A673 (cell line): Measurements from ENCODE around the gene RUSF1. TPM values are rescaled to one million over a fixed set of nuclear protein-coding genes. Genes with fewer than 3 reads are reported as not detected.

Experiments used
- BruUV-seq: library from RNA; stranded (reverse); fragments of 400-500 nt; replicated peaks from 2 replicates; lab custom pipeline; 2021; lab: Mats Ljungman, UMichigan
- CTCF ChIA-PET: fragments of 300-600 bp; sonication (Branson Sonifier 250); formaldehyde crosslinking; loops from one replicate; lab custom pipeline; 2022; ENCODE audit warnings: antibody characterized with exemption; lab: Charles Lee
- POLR2A ChIA-PET: fragments of 300-600 bp; sonication (Branson Sonifier 250); formaldehyde crosslinking; loops from one replicate; lab custom pipeline; 2022; ENCODE audit warnings: antibody characterized with exemption; ENCODE audit not compliant: low non-redundant PET; lab: Charles Lee
- DNase-seq: peaks from one replicate; pipeline ENCODE4 v3.0.0-alpha.2; 2015; ENCODE audit warnings: low spot score
- H3K27ac ChIP-seq: fragments of 200-600 bp; sonication (generic); 2 replicates; pipeline ENCODE4 v1.5.1; 2016; ENCODE audit warnings: mixed run types, low read depth, mild to moderate bottlenecking, mixed read lengths, antibody characterized with exemption, low read length; ENCODE audit not compliant: poor library complexity, severe bottlenecking
- H3K27me3 ChIP-seq: fragments of 200-600 bp; sonication (generic); replicated peaks from 2 replicates; pipeline ENCODE4 v1.6.1; 2017; ENCODE audit warnings: mixed run types, low read depth, mild to moderate bottlenecking, mixed read lengths, antibody characterized with exemption, low read length; ENCODE audit not compliant: insufficient read depth, poor library complexity
- H3K36me3 ChIP-seq: fragments of 200-600 bp; sonication (generic); 2 replicates; pipeline ENCODE4 v1.6.1; 2016; ENCODE audit warnings: mixed run types, mild to moderate bottlenecking, mixed read lengths, antibody characterized with exemption, low read length; ENCODE audit not compliant: insufficient read depth, poor library complexity, severe bottlenecking
- H3K4me1 ChIP-seq: fragments of 200-600 bp; sonication (generic); 2 replicates; pipeline ENCODE4 v1.6.1; 2017; ENCODE audit warnings: mixed run types, mild to moderate bottlenecking, mixed read lengths, antibody characterized with exemption, low read length; ENCODE audit not compliant: insufficient read depth, poor library complexity, severe bottlenecking
- H3K4me3 ChIP-seq: fragments of 200-600 bp; sonication (generic); 2 replicates; pipeline ENCODE4 v1.5.1; 2016; ENCODE audit warnings: low read depth, mixed run types, mild to moderate bottlenecking, mixed read lengths, low read length; ENCODE audit not compliant: poor library complexity, severe bottlenecking
- H3K9me3 ChIP-seq: fragments of 200-600 bp; sonication (generic); 2 replicates; pipeline ENCODE4 v1.6.1; 2016; ENCODE audit warnings: mixed run types, low read depth, mild to moderate bottlenecking, mixed read lengths, antibody characterized with exemption, low read length; ENCODE audit not compliant: poor library complexity, severe bottlenecking
- CTCF ChIP-seq: fragments of 300-800, 200-600 bp; sonication (generic); conservative IDR thresholded peaks from 2 replicates; pipeline ENCODE4 v1.5.1; 2017; ENCODE audit warnings: low read depth, mild to moderate bottlenecking, antibody characterized with exemption, low read length, moderate library complexity, mixed read lengths
- EZH2 ChIP-seq: fragments of 200-600 bp; sonication (generic); IDR thresholded peaks from 2 replicates; pipeline ENCODE4 v1.6.1; 2017; ENCODE audit warnings: borderline replicate concordance, low read depth, mild to moderate bottlenecking, mixed read lengths, antibody characterized with exemption, low read length; ENCODE audit not compliant: poor library complexity, severe bottlenecking
- intact Hi-C: fragments of 100-400 bp; cut with micrococcal nuclease; formaldehyde crosslinking; loops from one replicate; pipeline ENCODE4 v1.10.0; 2022; ENCODE audit not compliant: unreplicated experiment
- total RNA-seq: library from RNA; stranded (reverse); gene quantifications from 2 replicates; pipeline ENCODE4 v1.2.3, GENCODE V29; 2021

The RUSF1 gene
- total RNA-seq, 1 experiment from 2014 or later: 41.9 TPM

- peak; percentile 28 for DNase-seq
- intact Hi-C loops: loop anchor here (10.0 kb wide), 1 partner anchor 237 kb away; no protein-coding TSS in a partner anchor
- BruUV-seq: no TSS peak
- no peaks in the 10 kb centered on the region for H3K27me3 ChIP-seq
- TF ChIP-seq EZH2: no peak
- TF ChIP-seq CTCF: 0 out of 2 replicates have a peak, but pooled peaks have one; percentile 13
- CTCF ChIA-PET: interaction anchor here (0.6 kb wide), 1 partner anchor 78 kb away, joined by 3 read pairs; no protein-coding TSS in a partner anchor
- peak overlapping the region; percentile 62 for H3K4me3 ChIP-seq
- peaks cover 44% of the 10 kb centered on the region for H3K4me1 ChIP-seq
- H3K27ac ChIP-seq: peak overlapping the region; percentile 98
- POLR2A ChIA-PET: no interaction called here
- no peaks in the 10 kb centered on the region for H3K36me3 ChIP-seq
- no peaks in the 10 kb centered on the region for H3K9me3 ChIP-seq
Observed at GRCh38 chr16:31458073-31458843, 49.9 kb downstream of the RUSF1 start.

- H3K4me3 ChIP-seq: peak overlapping the region; percentile 62
- no peaks in the 10 kb centered on the region for H3K27me3 ChIP-seq
- BruUV-seq: no TSS peak
- no peaks in the 10 kb centered on the region for H3K9me3 ChIP-seq
- H3K4me1 ChIP-seq: peaks cover 56% of the 10 kb centered on the region
- intact Hi-C loops: loop anchor here (10.0 kb wide), 1 partner anchor 238 kb away; no protein-coding TSS in a partner anchor
- no peak for DNase-seq
- no peaks in the 10 kb centered on the region for H3K36me3 ChIP-seq
- TF ChIP-seq EZH2 (no peak), CTCF (no peak)
- ChIA-PET POLR2A (no interaction called here), CTCF (no interaction called here)
- no peak overlapping the region for H3K27ac ChIP-seq
Observed at GRCh38 chr16:31456988-31457360, 51.2 kb downstream of the RUSF1 start.

GRCh38 chr16:31455601-31456314, 52.4 kb downstream of the RUSF1 start:
- peaks cover 63% of the 10 kb centered on the region for H3K4me1 ChIP-seq
- H3K4me3 ChIP-seq: no peak overlapping the region
- ChIA-PET CTCF (no interaction called here), POLR2A (no interaction called here)
- no peaks in the 10 kb centered on the region for H3K36me3 ChIP-seq
- intact Hi-C loops: loop anchor here (10.0 kb wide), 1 partner anchor 239 kb away; no protein-coding TSS in a partner anchor
- peak; percentile 56 for TF ChIP-seq CTCF
- TF ChIP-seq EZH2: no peak
- H3K27me3 ChIP-seq: no peaks in the 10 kb centered on the region
- H3K9me3 ChIP-seq: no peaks in the 10 kb centered on the region
- peak; percentile 38 for DNase-seq
- TSS peak; percentile 1 for BruUV-seq
- peak overlapping the region; percentile 14 for H3K27ac ChIP-seq
